Spleen (tissue), 7 donors: ENCODE measurements around the gene TBCE.

Experiments used
- POLR2A ChIP-seq, 3 donors: fragments of 450-650 bp; IDR thresholded peaks; one replicate each; pipeline ENCODE4 v1.5.1; 2017; ENCODE audit warnings: antibody characterized with exemption in 3 of 3, mild to moderate bottlenecking in 1 of 3
- POLR2AphosphoS5 ChIP-seq, 3 donors: sonication (generic); formaldehyde crosslinking; IDR thresholded peaks; one replicate each; pipeline ENCODE4 v1.5.1; 2017; ENCODE audit warnings: antibody characterized with exemption in 3 of 3
- TF ChIP-seq, protein P1 (sequence below), 11 experiments: fragments of 200-600 bp in 7 of 11; fragments of 450-650 bp in 4 of 11; sonication (generic) in 4 of 11; IDR thresholded peaks in 8 of 11; conservative IDR thresholded peaks in 3 of 11; 1 replicate in 7 of 11; 2 replicates in 4 of 11; pipeline versions ENCODE4 v1.4.0 to v1.8.0; 2016 to 2021; ENCODE audit warnings: antibody characterized with exemption in 11 of 11, inconsistent platforms in 4 of 11, mild to moderate bottlenecking in 1 of 11
- donor health status: DM: no; HTN: no; CAD: no; lungs with moderate emphysema.
- donor health status: DM: no; HTN: no; CAD: no.
- donor health status: DM: no; HTN: no; CAD: no.

DNA sequence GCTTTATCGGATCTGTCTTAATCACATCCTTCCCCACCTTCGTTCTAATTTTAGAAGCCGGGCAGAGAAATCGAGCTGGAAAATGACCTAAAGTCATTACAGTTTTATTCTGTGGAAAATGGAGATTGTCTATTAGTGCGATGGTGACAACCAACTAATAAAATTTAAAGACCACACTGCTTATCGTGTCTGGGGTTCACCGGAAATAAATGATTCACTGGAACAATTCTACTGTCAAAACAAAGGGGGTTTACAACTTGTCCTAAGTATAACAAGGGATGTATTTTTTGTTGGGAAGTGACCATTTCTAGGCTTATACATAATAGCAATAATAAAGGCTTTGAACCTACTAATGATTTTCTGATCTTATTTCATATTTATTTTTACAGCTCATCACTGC is 81.4 kb downstream of the TBCE start:
- no peak for TF ChIP-seq POLR2A (IDR thresholded peaks at IDR 0.05)
- TF ChIP-seq, protein P1, sequence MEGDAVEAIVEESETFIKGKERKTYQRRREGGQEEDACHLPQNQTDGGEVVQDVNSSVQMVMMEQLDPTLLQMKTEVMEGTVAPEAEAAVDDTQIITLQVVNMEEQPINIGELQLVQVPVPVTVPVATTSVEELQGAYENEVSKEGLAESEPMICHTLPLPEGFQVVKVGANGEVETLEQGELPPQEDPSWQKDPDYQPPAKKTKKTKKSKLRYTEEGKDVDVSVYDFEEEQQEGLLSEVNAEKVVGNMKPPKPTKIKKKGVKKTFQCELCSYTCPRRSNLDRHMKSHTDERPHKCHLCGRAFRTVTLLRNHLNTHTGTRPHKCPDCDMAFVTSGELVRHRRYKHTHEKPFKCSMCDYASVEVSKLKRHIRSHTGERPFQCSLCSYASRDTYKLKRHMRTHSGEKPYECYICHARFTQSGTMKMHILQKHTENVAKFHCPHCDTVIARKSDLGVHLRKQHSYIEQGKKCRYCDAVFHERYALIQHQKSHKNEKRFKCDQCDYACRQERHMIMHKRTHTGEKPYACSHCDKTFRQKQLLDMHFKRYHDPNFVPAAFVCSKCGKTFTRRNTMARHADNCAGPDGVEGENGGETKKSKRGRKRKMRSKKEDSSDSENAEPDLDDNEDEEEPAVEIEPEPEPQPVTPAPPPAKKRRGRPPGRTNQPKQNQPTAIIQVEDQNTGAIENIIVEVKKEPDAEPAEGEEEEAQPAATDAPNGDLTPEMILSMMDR (IDR thresholded peaks at IDR 0.05 in 8 of 11, conservative IDR thresholded peaks at IDR 0.05 in 3 of 11): no peak
- no peak for TF ChIP-seq POLR2AphosphoS5 (IDR thresholded peaks at IDR 0.05)
